C1 segment of cervical spinal cord (tissue), 14 donors: ENCODE results near the gene FKBP7.
"Not testable (repeated sequence)": the region's sequence is repeated elsewhere in the genome, so short reads cannot be mapped to it uniquely, and the experiment has no call there.

ENCODE experiments used
- DNase-seq, 14 donors: peaks; one replicate each; lab custom pipeline; 2025; lab: John Stamatoyannopoulos, UW

FKBP7 gene

GRCh38 chr2:178449700-178450523 is 28.5 kb downstream of the FKBP7 start:
- peak in 4 of 14 donors; percentile 16 to 47 (median 22) for DNase-seq

GRCh38 chr2:178448968-178449661 is 29.3 kb downstream of the FKBP7 start:
- no peak for DNase-seq

GRCh38 chr2:178441426-178441825 is 37.0 kb downstream of the FKBP7 start:
- DNase-seq: no peak

GRCh38 chr2:178436662-178437061 is 41.7 kb downstream of the FKBP7 start:
- DNase-seq: no peak

GRCh38 chr2:178429336-178429735 is 49.1 kb downstream of the FKBP7 start:
- no peak for DNase-seq

GRCh38 chr2:178428396-178428806 is 50.0 kb downstream of the FKBP7 start:
- no peak for DNase-seq

GRCh38 chr2:178427458-178427857 is 50.9 kb downstream of the FKBP7 start:
- DNase-seq: no peak

GRCh38 chr2:178426388-178426787 is 52.0 kb downstream of the FKBP7 start:
- DNase-seq: no peak

- DNase-seq: no peak
Measured at GRCh38 chr2:178425255-178425827, 53.1 kb downstream of the FKBP7 start.

GRCh38 chr2:178423746-178424145 is 54.7 kb downstream of the FKBP7 start:
- DNase-seq: not testable (repeated sequence)

- no peak for DNase-seq
Measured at GRCh38 chr2:178422097-178422496, 56.3 kb downstream of the FKBP7 start.

GRCh38 chr2:178420463-178420999 is 57.9 kb downstream of the FKBP7 start:
- DNase-seq: no peak

- DNase-seq: no peak
Measured at GRCh38 chr2:178419123-178419522, 59.3 kb downstream of the FKBP7 start.

- DNase-seq: no peak
Measured at GRCh38 chr2:178418426-178418825, 60.0 kb downstream of the FKBP7 start.

- DNase-seq: no peak
Measured at GRCh38 chr2:178417916-178418315, 60.5 kb downstream of the FKBP7 start.

GRCh38 chr2:178415979-178416378 is 62.4 kb downstream of the FKBP7 start:
- no peak for DNase-seq

GRCh38 chr2:178414266-178415247 is 63.8 kb downstream of the FKBP7 start:
- DNase-seq: peak; percentile 10 to 89 (median 76)
